SK-N-SH (cell line): ENCODE measurements around the gene RWDD4. TPM values are rescaled to one million over a fixed set of nuclear protein-coding genes. Genes with fewer than 3 reads are reported as not detected.
A peak's percentile ranks its signal among the peaks of the same experiment; 100 is the strongest.

Source experiments
- CTCF ChIA-PET: fragments of 300-600, 350-600 bp; formaldehyde crosslinking; extraction: SDS; loops from one replicate; lab custom pipeline; 2021; lab: Yijun Ruan, JAX
- POLR2A ChIA-PET: fragments of 350-600 bp; sonication (Branson Sonifier 250); formaldehyde crosslinking; extraction: SDS; loops from one replicate; lab custom pipeline; 2020; ENCODE audit warnings: antibody characterized with exemption, inconsistent platforms; lab: Yijun Ruan, JAX
- DNase-seq: peaks from one replicate; pipeline ENCODE4 v3.0.0; 2012
- H2AFZ ChIP-seq: fragments of 200-600 bp; sonication (generic); 2 replicates; pipeline ENCODE4 v1.8.1; 2016; ENCODE audit warnings: antibody characterized with exemption, mild to moderate bottlenecking, low read depth
- H3F3A ChIP-seq: fragments of 200-600 bp; sonication (generic); replicated peaks from 2 replicates; pipeline ENCODE3; 2016; ENCODE audit warnings: antibody characterized with exemption, mild to moderate bottlenecking; ENCODE audit not compliant: insufficient read depth
- H3K27ac ChIP-seq, 2 experiments: fragments of 200-500 bp in 1 of 2; fragments of 200-600 bp in 1 of 2; sonication (Bioruptor generic) in 1 of 2; sonication (generic), shearing (Covaris generic) in 1 of 2; 2 replicates each; pipeline versions ENCODE4 v1.5.1 to v1.6.1; 2014 to 2016; ENCODE audit warnings: low read depth in 2 of 2, inconsistent platforms in 1 of 2, low read length in 1 of 2, mild to moderate bottlenecking in 1 of 2, mixed read lengths in 1 of 2
- H3K27me3 ChIP-seq: fragments of 200-600 bp; sonication (generic), shearing (Covaris generic); 2 replicates; pipeline ENCODE4 v1.6.1; 2016; ENCODE audit warnings: mixed run types; ENCODE audit not compliant: insufficient read depth
- H3K36me3 ChIP-seq, 2 experiments: fragments of 200-500 bp in 1 of 2; fragments of 200-600 bp in 1 of 2; sonication (Bioruptor generic) in 1 of 2; sonication (generic) in 1 of 2; replicated peaks in 1 of 2; 2 replicates each; pipeline versions ENCODE3 to v1.5.1; 2014 to 2016; ENCODE audit warnings: low read length in 1 of 2, mild to moderate bottlenecking in 1 of 2; ENCODE audit not compliant: insufficient read depth in 2 of 2, control insufficient read depth in 1 of 2
- H3K4me1 ChIP-seq, 2 experiments: fragments of 200-500 bp in 1 of 2; fragments of 200-600 bp in 1 of 2; sonication (Bioruptor generic) in 1 of 2; sonication (generic), shearing (Covaris generic) in 1 of 2; 2 replicates each; pipeline versions ENCODE4 v1.5.1 to v1.6.1; 2014 to 2016; ENCODE audit warnings: low read depth in 1 of 2, low read length in 1 of 2, mixed run types in 1 of 2; ENCODE audit not compliant: insufficient read depth in 2 of 2, control insufficient read depth in 1 of 2
- H3K4me2 ChIP-seq: fragments of 200-600 bp; sonication (generic), shearing (Covaris generic); 2 replicates; pipeline ENCODE4 v1.6.1; 2017; ENCODE audit warnings: mixed run types
- H3K4me3 ChIP-seq, 2 experiments: fragments of 200-500 bp in 1 of 2; fragments of 200-600 bp in 1 of 2; sonication (Bioruptor generic) in 1 of 2; sonication (generic), shearing (Covaris generic) in 1 of 2; 2 replicates each; pipeline versions ENCODE4 v1.5.1 to v1.8.1; 2014 to 2016; ENCODE audit warnings: low read depth in 2 of 2, inconsistent platforms in 1 of 2, low read length in 1 of 2, mild to moderate bottlenecking in 1 of 2, mixed read lengths in 1 of 2, moderate library complexity in 1 of 2
- H3K79me2 ChIP-seq: fragments of 200-600 bp; sonication (generic); 2 replicates; pipeline ENCODE4 v1.8.1; 2017; ENCODE audit warnings: mild to moderate bottlenecking; ENCODE audit not compliant: insufficient read depth
- H3K9ac ChIP-seq: fragments of 200-600 bp; sonication (generic); 2 replicates; pipeline ENCODE4 v1.6.1; 2017; ENCODE audit warnings: mixed run types
- H3K9me2 ChIP-seq: fragments of 200-600 bp; sonication (generic); 2 replicates; pipeline ENCODE4 v1.6.1; 2017; ENCODE audit warnings: mixed run types
- H3K9me3 ChIP-seq: fragments of 200-600 bp; sonication (generic); 2 replicates; pipeline ENCODE4 v1.6.1; 2017; ENCODE audit warnings: mixed run types, mild to moderate bottlenecking, moderate library complexity
- H4K20me1 ChIP-seq: fragments of 200-600 bp; sonication (generic); 2 replicates; pipeline ENCODE4 v1.6.1; 2017; ENCODE audit warnings: mild to moderate bottlenecking, mixed run types; ENCODE audit not compliant: insufficient read depth
- EZH2phosphoT487 ChIP-seq: fragments of 200-600 bp; sonication (generic); IDR thresholded peaks from 2 replicates; pipeline ENCODE4 v1.6.1; 2017; ENCODE audit warnings: low read depth, mixed run types, mild to moderate bottlenecking, antibody characterized with exemption, moderate library complexity, borderline replicate concordance
- FOSL2 ChIP-seq: IDR thresholded peaks from 2 replicates; pipeline ENCODE4 v1.4.0; 2012; ENCODE audit warnings: low read depth, mild to moderate bottlenecking, moderate library complexity, borderline replicate concordance
- GATA2 ChIP-seq: sonication (generic); formaldehyde crosslinking; IDR thresholded peaks from 2 replicates; pipeline ENCODE4 v1.5.0; 2020; ENCODE audit warnings: mild to moderate bottlenecking, missing genetic modification reagents
- JUND ChIP-seq: IDR thresholded peaks from 2 replicates; pipeline ENCODE4 v1.4.0; 2012
- MEF2A ChIP-seq: IDR thresholded peaks from 2 replicates; pipeline ENCODE4 v1.4.0; 2012; ENCODE audit warnings: low read depth, borderline replicate concordance
- MXI1 ChIP-seq: IDR thresholded peaks from 2 replicates; pipeline ENCODE4 v1.6.1; 2012; ENCODE audit warnings: mild to moderate bottlenecking, low read depth, low read length, improper control_type of control experiment
- NFIC ChIP-seq: IDR thresholded peaks from 2 replicates; pipeline ENCODE4 v1.4.0; 2012; ENCODE audit warnings: borderline replicate concordance
- RCOR1 ChIP-seq: fragments of 150-350 bp; IDR thresholded peaks from 2 replicates; pipeline ENCODE4 v1.6.1; 2017; ENCODE audit warnings: antibody characterized with exemption, low read length
- RFX5 ChIP-seq: IDR thresholded peaks from 2 replicates; pipeline ENCODE4 v1.6.1; 2012; ENCODE audit warnings: mild to moderate bottlenecking, improper control_type of control experiment, low read length
- RXRA ChIP-seq: IDR thresholded peaks from 2 replicates; pipeline ENCODE4 v1.4.0; 2012; ENCODE audit warnings: low read depth, mild to moderate bottlenecking, borderline replicate concordance
- TAF1 ChIP-seq: IDR thresholded peaks from 2 replicates; pipeline ENCODE4 v1.6.1; 2012; ENCODE audit warnings: low read depth, mild to moderate bottlenecking, low read length, moderate library complexity, borderline replicate concordance
- TCF12 ChIP-seq: IDR thresholded peaks from 2 replicates; pipeline ENCODE4 v1.4.0; 2012
- TEAD4 ChIP-seq: IDR thresholded peaks from 2 replicates; pipeline ENCODE4 v1.4.0; 2012; ENCODE audit warnings: mild to moderate bottlenecking, borderline replicate concordance; ENCODE audit not compliant: insufficient read depth
- WGBS: methylation state at CpG from one replicate; pipeline ENCODE4 v1.1.6; 2017; ENCODE audit warnings: low lambda C conversion rate; 5-methylcytosine and 5-hydroxymethylcytosine counted together
- polyA plus RNA-seq, 3 experiments: library from polyadenylated mRNA; depleted of rRNA; stranded (reverse); fragments of >200 nt; gene quantifications; 2 replicates each; pipeline ENCODE4 v1.2.3, GENCODE V29; 2012
- TF ChIP-seq, protein P1 (sequence below): IDR thresholded peaks from 2 replicates; pipeline ENCODE4 v1.4.0; 2012; ENCODE audit warnings: low read depth, borderline replicate concordance
- TF ChIP-seq, protein P2 (sequence below): IDR thresholded peaks from 2 replicates; pipeline ENCODE4 v1.4.0; 2012; ENCODE audit warnings: low read depth, borderline replicate concordance
- TF ChIP-seq, protein P3 (sequence below): IDR thresholded peaks from 2 replicates; pipeline ENCODE4 v1.6.1; 2012; ENCODE audit warnings: mild to moderate bottlenecking, low read depth, low read length, moderate library complexity
- TF ChIP-seq, protein P4 (sequence below): fragments of 200-600 bp; sonication (generic); IDR thresholded peaks from 2 replicates; pipeline ENCODE4 v1.6.1; 2017; ENCODE audit warnings: antibody characterized with exemption, mild to moderate bottlenecking, moderate library complexity
- TF ChIP-seq, protein P5 (sequence below): fragments of 150-350 bp; IDR thresholded peaks from 2 replicates; pipeline ENCODE4 v1.6.1; 2017; ENCODE audit warnings: antibody characterized with exemption, low read length, low read depth, borderline replicate concordance

RWDD4 gene
- polyA plus RNA-seq, 1 of the 3 experiments (the other 2 are of a cell fraction), result 7.7 TPM

DNA sequence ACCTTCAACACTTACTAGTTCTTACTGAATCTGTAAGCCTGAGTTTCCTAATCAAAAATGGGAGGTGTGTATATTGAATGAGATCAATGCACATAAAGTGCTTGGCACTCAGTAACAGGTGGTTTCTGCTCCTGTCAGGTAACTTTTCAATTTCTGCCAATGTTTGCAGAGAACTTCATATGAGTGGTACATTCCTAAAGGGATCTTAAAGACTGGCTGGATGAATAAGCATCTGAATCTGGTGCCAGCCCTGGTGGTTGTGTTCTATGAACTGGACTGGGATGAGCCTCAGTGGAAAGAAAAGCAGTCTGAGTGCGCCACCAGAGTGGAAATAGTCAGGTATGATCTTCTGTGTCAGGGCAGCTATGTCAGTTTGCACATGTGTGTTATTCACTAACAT, 7.1 kb upstream of the RWDD4 start:
- POLR2A ChIA-PET, result no interaction called here
- 100% methylated on average over 1 of the region's 1 CpG for WGBS

DNA sequence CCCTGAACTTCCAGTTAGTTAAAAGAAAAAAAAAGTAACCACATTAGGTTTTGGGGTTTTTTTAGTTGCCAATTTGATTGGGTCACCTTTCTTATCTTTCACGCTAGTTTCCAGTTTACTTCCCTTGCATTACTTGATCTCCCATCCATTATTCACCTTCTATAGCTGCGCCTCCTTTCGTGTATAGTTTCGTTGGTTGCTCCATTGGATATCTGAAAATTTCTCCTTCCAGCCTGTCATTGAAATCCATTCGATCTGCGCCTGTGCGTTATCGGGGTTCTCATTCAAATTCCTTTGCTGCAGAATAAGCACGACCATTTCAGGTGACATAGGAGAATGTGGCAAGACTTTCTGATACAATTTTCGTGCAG, 872 bp upstream of the RWDD4 start:
- Histone ChIP-seq H3K9me3 (no peaks in the 10 kb centered on the region), H3K36me3 (peaks cover 14 to 17% of the 10 kb centered on the region in 2 experiments), H3K79me2 (peaks cover 70% of the 10 kb centered on the region), H3K4me1 (peaks cover 0 to 7% of the 10 kb centered on the region in 2 experiments; a peak in 2 of 4 replicates), H3K9ac (peak overlapping the region; percentile 95), H3K27ac (peak overlapping the region; percentile 78 to 87), H3F3A (no peaks in the 10 kb centered on the region), H3K4me3 (peak overlapping the region; percentile 75 to 88), H3K4me2 (peak overlapping the region; percentile 96), H2AFZ (peak overlapping the region; percentile 94; the same call in 1 of the 2 replicates), H4K20me1 (peaks cover 4% of the 10 kb centered on the region; the same call in 1 of the 2 replicates), H3K27me3 (no peaks in the 10 kb centered on the region), H3K9me2 (no peaks in the 10 kb centered on the region)
- ChIA-PET CTCF (interaction anchor here (1.2 kb wide), 1 partner anchor 24 kb away, joined by 3 read pairs; no protein-coding TSS in a partner anchor), POLR2A (interaction anchor here (0.8 to 1.1 kb wide), 2 partner anchors 8 to 13 kb away, joined by 4 read pairs; no protein-coding TSS in a partner anchor)
- 18% methylated on average over 10 of the region's 10 CpGs for WGBS
- DNase-seq, result peak; percentile 22
- TF ChIP-seq, protein P1, sequence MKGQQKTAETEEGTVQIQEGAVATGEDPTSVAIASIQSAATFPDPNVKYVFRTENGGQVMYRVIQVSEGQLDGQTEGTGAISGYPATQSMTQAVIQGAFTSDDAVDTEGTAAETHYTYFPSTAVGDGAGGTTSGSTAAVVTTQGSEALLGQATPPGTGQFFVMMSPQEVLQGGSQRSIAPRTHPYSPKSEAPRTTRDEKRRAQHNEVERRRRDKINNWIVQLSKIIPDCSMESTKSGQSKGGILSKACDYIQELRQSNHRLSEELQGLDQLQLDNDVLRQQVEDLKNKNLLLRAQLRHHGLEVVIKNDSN, result no peak
- TF ChIP-seq, protein P2, sequence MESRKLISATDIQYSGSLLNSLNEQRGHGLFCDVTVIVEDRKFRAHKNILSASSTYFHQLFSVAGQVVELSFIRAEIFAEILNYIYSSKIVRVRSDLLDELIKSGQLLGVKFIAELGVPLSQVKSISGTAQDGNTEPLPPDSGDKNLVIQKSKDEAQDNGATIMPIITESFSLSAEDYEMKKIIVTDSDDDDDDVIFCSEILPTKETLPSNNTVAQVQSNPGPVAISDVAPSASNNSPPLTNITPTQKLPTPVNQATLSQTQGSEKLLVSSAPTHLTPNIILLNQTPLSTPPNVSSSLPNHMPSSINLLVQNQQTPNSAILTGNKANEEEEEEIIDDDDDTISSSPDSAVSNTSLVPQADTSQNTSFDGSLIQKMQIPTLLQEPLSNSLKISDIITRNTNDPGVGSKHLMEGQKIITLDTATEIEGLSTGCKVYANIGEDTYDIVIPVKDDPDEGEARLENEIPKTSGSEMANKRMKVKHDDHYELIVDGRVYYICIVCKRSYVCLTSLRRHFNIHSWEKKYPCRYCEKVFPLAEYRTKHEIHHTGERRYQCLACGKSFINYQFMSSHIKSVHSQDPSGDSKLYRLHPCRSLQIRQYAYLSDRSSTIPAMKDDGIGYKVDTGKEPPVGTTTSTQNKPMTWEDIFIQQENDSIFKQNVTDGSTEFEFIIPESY, result no peak
- TF ChIP-seq RCOR1 (no peak), FOSL2 (no peak), RFX5 (no peak), TCF12 (no peak), MXI1 (no peak), NFIC (no peak), EZH2phosphoT487 (no peak), RXRA (no peak)
- TF ChIP-seq, protein P3, sequence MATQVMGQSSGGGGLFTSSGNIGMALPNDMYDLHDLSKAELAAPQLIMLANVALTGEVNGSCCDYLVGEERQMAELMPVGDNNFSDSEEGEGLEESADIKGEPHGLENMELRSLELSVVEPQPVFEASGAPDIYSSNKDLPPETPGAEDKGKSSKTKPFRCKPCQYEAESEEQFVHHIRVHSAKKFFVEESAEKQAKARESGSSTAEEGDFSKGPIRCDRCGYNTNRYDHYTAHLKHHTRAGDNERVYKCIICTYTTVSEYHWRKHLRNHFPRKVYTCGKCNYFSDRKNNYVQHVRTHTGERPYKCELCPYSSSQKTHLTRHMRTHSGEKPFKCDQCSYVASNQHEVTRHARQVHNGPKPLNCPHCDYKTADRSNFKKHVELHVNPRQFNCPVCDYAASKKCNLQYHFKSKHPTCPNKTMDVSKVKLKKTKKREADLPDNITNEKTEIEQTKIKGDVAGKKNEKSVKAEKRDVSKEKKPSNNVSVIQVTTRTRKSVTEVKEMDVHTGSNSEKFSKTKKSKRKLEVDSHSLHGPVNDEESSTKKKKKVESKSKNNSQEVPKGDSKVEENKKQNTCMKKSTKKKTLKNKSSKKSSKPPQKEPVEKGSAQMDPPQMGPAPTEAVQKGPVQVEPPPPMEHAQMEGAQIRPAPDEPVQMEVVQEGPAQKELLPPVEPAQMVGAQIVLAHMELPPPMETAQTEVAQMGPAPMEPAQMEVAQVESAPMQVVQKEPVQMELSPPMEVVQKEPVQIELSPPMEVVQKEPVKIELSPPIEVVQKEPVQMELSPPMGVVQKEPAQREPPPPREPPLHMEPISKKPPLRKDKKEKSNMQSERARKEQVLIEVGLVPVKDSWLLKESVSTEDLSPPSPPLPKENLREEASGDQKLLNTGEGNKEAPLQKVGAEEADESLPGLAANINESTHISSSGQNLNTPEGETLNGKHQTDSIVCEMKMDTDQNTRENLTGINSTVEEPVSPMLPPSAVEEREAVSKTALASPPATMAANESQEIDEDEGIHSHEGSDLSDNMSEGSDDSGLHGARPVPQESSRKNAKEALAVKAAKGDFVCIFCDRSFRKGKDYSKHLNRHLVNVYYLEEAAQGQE, result no peak

More for the DNA sequence above, 7.1 kb upstream of the RWDD4 start:
- Histone ChIP-seq H2AFZ (no peak overlapping the region), H3K9me2 (no peaks in the 10 kb centered on the region), H3K9me3 (no peaks in the 10 kb centered on the region), H4K20me1 (no peaks in the 10 kb centered on the region; the same call in 1 of the 2 replicates), H3K27me3 (no peaks in the 10 kb centered on the region), H3K4me1 (no peaks in the 10 kb centered on the region), H3K36me3 (peaks cover 56 to 62% of the 10 kb centered on the region in 2 experiments), H3K4me3 (no peak overlapping the region), H3K4me2 (no peak overlapping the region), H3K79me2 (peaks cover 34% of the 10 kb centered on the region), H3F3A (peaks cover 6% of the 10 kb centered on the region), H3K9ac (no peak overlapping the region), H3K27ac (no peak overlapping the region)
- no peak for TF ChIP-seq TEAD4
- TF ChIP-seq, protein P4, sequence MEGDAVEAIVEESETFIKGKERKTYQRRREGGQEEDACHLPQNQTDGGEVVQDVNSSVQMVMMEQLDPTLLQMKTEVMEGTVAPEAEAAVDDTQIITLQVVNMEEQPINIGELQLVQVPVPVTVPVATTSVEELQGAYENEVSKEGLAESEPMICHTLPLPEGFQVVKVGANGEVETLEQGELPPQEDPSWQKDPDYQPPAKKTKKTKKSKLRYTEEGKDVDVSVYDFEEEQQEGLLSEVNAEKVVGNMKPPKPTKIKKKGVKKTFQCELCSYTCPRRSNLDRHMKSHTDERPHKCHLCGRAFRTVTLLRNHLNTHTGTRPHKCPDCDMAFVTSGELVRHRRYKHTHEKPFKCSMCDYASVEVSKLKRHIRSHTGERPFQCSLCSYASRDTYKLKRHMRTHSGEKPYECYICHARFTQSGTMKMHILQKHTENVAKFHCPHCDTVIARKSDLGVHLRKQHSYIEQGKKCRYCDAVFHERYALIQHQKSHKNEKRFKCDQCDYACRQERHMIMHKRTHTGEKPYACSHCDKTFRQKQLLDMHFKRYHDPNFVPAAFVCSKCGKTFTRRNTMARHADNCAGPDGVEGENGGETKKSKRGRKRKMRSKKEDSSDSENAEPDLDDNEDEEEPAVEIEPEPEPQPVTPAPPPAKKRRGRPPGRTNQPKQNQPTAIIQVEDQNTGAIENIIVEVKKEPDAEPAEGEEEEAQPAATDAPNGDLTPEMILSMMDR, result no peak
- TF ChIP-seq NFIC, result no peak
- no peak for TF ChIP-seq EZH2phosphoT487
- TF ChIP-seq TCF12, result no peak
- TF ChIP-seq JUND, result no peak
- TF ChIP-seq, protein P5, sequence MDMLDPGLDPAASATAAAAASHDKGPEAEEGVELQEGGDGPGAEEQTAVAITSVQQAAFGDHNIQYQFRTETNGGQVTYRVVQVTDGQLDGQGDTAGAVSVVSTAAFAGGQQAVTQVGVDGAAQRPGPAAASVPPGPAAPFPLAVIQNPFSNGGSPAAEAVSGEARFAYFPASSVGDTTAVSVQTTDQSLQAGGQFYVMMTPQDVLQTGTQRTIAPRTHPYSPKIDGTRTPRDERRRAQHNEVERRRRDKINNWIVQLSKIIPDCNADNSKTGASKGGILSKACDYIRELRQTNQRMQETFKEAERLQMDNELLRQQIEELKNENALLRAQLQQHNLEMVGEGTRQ, result no peak
- TF ChIP-seq GATA2 (CRISPR knock-in tag), result no peak
- TF ChIP-seq TAF1, result no peak
- TF ChIP-seq MEF2A, result no peak
- no peak for DNase-seq
- CTCF ChIA-PET, result interaction anchor here (1.0 kb wide), 1 partner anchor 9 kb away, joined by 3 read pairs; no protein-coding TSS in a partner anchor
